ENCODE measurements around the gene AGPAT3. TPM values are rescaled to one million over a fixed set of nuclear protein-coding genes. Genes with fewer than 3 reads are reported as not detected.
"Not testable (repeated sequence)": the region's sequence is repeated elsewhere in the genome, so short reads cannot be mapped to it uniquely, and the experiment has no call there.

AGPAT3 gene
- total RNA-seq, 1 experiment from 2014 or later = 13.0 TPM

GRCh38 chr21:43820466-43820865 is 44.6 kb upstream of the AGPAT3 start:
- Histone ChIP-seq H4K20me1 (ENCODE audit: control insufficient read depth, insufficient read depth, insufficient read length) (no peaks in the 10 kb centered on the region), H3K9ac (ENCODE audit: extremely low read depth, insufficient read length, low read length) (no peak overlapping the region), H3K4me2 (ENCODE audit: insufficient read depth, insufficient read length, low read length) (no peak overlapping the region), H3K9me3 (ENCODE audit: control insufficient read depth, low read depth, low read length) (no peaks in the 10 kb centered on the region), H4K91ac (ENCODE audit: insufficient read length, low read depth, low read length) (no peak overlapping the region), H3K27me3 (ENCODE audit: insufficient read depth, low read length) (no peaks in the 10 kb centered on the region), H2AFZ (ENCODE audit: low read length) (no peak overlapping the region), H3T11ph (ENCODE audit: low read length) (no peak overlapping the region), H3K79me1 (ENCODE audit: insufficient read depth, low read depth, low read length, poor library complexity, severe bottlenecking) (no peaks in the 10 kb centered on the region), H3K18ac (ENCODE audit: insufficient read length, low read depth, low read length) (no peak overlapping the region), H3K14ac (ENCODE audit: insufficient read depth, low read length) (no peak overlapping the region), H2BK12ac (ENCODE audit: insufficient read length, low read depth, low read length) (no peak overlapping the region), H3K23me2 (ENCODE audit: insufficient read length, low read depth, low read length, poor library complexity, severe bottlenecking) (no peaks in the 10 kb centered on the region), H2BK120ac (ENCODE audit: low read depth, low read length, poor library complexity, severe bottlenecking) (no peak overlapping the region), H3K56ac (ENCODE audit: insufficient read length, low read depth, low read length) (no peak overlapping the region), H3K79me2 (ENCODE audit: insufficient read depth, low read length) (no peaks in the 10 kb centered on the region), H4K8ac (replicated peaks; ENCODE audit: insufficient read length, low read depth, low read length) (no peak overlapping the region), H4K5ac (ENCODE audit: insufficient read length, low read depth, low read length) (no peak overlapping the region), H2AK5ac (ENCODE audit: insufficient read length, low read length) (no peak overlapping the region), H3K4ac (ENCODE audit: low read depth, low read length) (no peak overlapping the region), H3K27ac (ENCODE audit: insufficient read length, low read depth, low read length) (no peak overlapping the region), H2BK20ac (ENCODE audit: low read depth, low read length, poor library complexity, severe bottlenecking) (no peak overlapping the region), H3K4me1 (ENCODE audit: insufficient read depth, low read length) (no peaks in the 10 kb centered on the region), H2BK5ac (ENCODE audit: insufficient read length, low read length) (no peak overlapping the region), H3K23ac (ENCODE audit: insufficient read length, low read depth, low read length) (no peak overlapping the region), H2BK15ac (ENCODE audit: low read depth, low read length) (no peak overlapping the region)
- Mint-ChIP-seq H3K36me3 (ENCODE audit: insufficient read depth in 1 of 3, low read depth in 3 of 3) (peaks cover 8 to 21% (median 16%) of the 10 kb centered on the region in 3 experiments; a peak in 6 of 7 replicates), H3K4me1 (peaks cover 3 to 10% of the 10 kb centered on the region in 2 experiments; a peak in 3 of 4 replicates), H3K9me3 (peaks cover 0 to 11% of the 10 kb centered on the region in 2 experiments; a peak in 4 of 5 replicates), H3K27ac (no peak overlapping the region), H3K4me3 (no peak overlapping the region), H3K27me3 (ENCODE audit: low read depth) (peaks cover 3% of the 10 kb centered on the region)
- no peak for DNase-seq
- no peak for TF ChIP-seq CTCF (conservative IDR thresholded peaks at IDR 0.05)
- no CpG with 5 or more reads among the region's 11 CpGs for WGBS (ENCODE audit: extremely low coverage, insufficient read length, low lambda C conversion rate)

GRCh38 chr21:43822166-43822565 is 42.9 kb upstream of the AGPAT3 start:
- Mint-ChIP-seq H3K4me1 (peaks cover 8 to 14% of the 10 kb centered on the region in 2 experiments), H3K36me3 (ENCODE audit: insufficient read depth in 1 of 3, low read depth in 3 of 3) (peaks cover 8 to 21% (median 16%) of the 10 kb centered on the region in 3 experiments; a peak in 6 of 7 replicates), H3K9me3 (peaks cover 0 to 11% of the 10 kb centered on the region in 2 experiments; a peak in 4 of 5 replicates)
- no CpG with 5 or more reads among the region's 25 CpGs for WGBS (ENCODE audit: extremely low coverage, insufficient read length, low lambda C conversion rate)
- not testable (repeated sequence) for H4K5ac ChIP-seq (ENCODE audit: insufficient read length, low read depth, low read length); H4K20me1 ChIP-seq (ENCODE audit: control insufficient read depth, insufficient read depth, insufficient read length); H3K18ac ChIP-seq (ENCODE audit: insufficient read length, low read depth, low read length); H4K8ac ChIP-seq (replicated peaks; ENCODE audit: insufficient read length, low read depth, low read length); H3K56ac ChIP-seq (ENCODE audit: insufficient read length, low read depth, low read length); H3T11ph ChIP-seq (ENCODE audit: low read length); DNase-seq; H2BK20ac ChIP-seq (ENCODE audit: low read depth, low read length, poor library complexity, severe bottlenecking); H2BK120ac ChIP-seq (ENCODE audit: low read depth, low read length, poor library complexity, severe bottlenecking); H2BK15ac ChIP-seq (ENCODE audit: low read depth, low read length); H3K27me3 ChIP-seq (ENCODE audit: insufficient read depth, low read length); H2AFZ ChIP-seq (ENCODE audit: low read length); H3K14ac ChIP-seq (ENCODE audit: insufficient read depth, low read length); H2BK12ac ChIP-seq (ENCODE audit: insufficient read length, low read depth, low read length); H3K79me1 ChIP-seq (ENCODE audit: insufficient read depth, low read depth, low read length, poor library complexity, severe bottlenecking); H3K23ac ChIP-seq (ENCODE audit: insufficient read length, low read depth, low read length); H3K23me2 ChIP-seq (ENCODE audit: insufficient read length, low read depth, low read length, poor library complexity, severe bottlenecking); H3K9ac ChIP-seq (ENCODE audit: extremely low read depth, insufficient read length, low read length); H4K91ac ChIP-seq (ENCODE audit: insufficient read length, low read depth, low read length); H3K4ac ChIP-seq (ENCODE audit: low read depth, low read length); H3K27me3 Mint-ChIP-seq (ENCODE audit: low read depth); H2BK5ac ChIP-seq (ENCODE audit: insufficient read length, low read length); H3K79me2 ChIP-seq (ENCODE audit: insufficient read depth, low read length); H3K4me1 ChIP-seq (ENCODE audit: insufficient read depth, low read length); H3K27ac Mint-ChIP-seq; H3K27ac ChIP-seq (ENCODE audit: insufficient read length, low read depth, low read length); H3K4me2 ChIP-seq (ENCODE audit: insufficient read depth, insufficient read length, low read length); H2AK5ac ChIP-seq (ENCODE audit: insufficient read length, low read length); H3K4me3 Mint-ChIP-seq; H3K9me3 ChIP-seq (ENCODE audit: control insufficient read depth, low read depth, low read length)
